ENCODE measurements around the gene YJU2. TPM values are rescaled to one million over a fixed set of nuclear protein-coding genes. Genes with fewer than 3 reads are reported as not detected.
A peak's percentile ranks its signal among the peaks of the same experiment; 100 is the strongest.

Gene YJU2
- polyA plus RNA-seq, 1 donor from 2014 or later, result 32.6 TPM

DNA sequence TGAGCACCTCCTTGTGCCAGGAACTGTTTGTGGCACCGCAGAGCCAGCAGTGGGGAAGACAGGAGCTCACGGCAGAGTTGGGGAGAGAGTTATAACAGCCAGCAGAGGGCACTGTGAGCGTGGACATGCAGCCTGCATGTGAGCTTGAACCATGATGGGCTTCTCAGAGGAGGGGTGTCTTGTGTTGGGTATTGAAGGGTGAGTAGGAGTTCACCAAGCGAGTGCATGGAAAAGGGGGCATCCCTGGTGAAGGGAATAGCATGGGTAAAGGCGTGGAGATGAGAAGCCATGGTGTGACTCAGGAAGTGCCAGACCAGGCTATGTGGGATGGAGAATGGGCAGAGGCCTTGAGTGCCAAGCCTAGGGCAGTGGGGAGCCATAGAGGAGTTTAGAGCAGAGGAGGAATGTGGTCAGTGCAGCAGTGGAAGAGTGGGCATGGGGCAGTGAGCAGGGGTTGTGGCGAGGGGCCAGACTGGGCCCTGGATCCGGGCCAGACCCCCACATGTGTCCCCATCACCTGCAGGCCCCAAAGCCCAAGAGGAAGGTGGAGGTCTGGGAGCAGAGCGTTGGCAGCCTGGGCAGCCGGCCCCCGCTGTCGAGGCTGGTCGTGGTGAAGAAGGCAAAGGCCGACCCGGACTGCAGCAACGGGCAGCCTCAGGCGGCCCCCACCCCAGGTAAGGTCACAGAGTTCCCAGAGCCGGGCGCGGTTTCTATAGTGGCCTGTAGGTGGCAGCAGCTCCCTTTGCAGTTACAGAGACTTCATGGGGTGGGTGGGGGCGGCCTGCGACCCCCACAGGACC, 20.4 kb downstream of the YJU2 start:
- Histone ChIP-seq H2AFZ (ENCODE audit: low read depth, low read length) (no peak overlapping the region), H3K4me3 (ENCODE audit: low read length) (no peak overlapping the region), H3F3A (ENCODE audit: insufficient read depth, low read length, poor library complexity, severe bottlenecking) (no peaks in the 10 kb centered on the region), H3K79me2 (replicated peaks; ENCODE audit: insufficient read depth, low read length) (no peaks in the 10 kb centered on the region), H3K9me3 (ENCODE audit: low read length) (no peaks in the 10 kb centered on the region), H3K27me3 (ENCODE audit: insufficient read depth, low read depth, low read length) (no peaks in the 10 kb centered on the region), H3K4me2 (ENCODE audit: low read length) (no peak overlapping the region), H3K36me3 (ENCODE audit: insufficient read depth, low read length) (no peaks in the 10 kb centered on the region), H3K9ac (ENCODE audit: low read length) (no peak overlapping the region), H3K9me2 (ENCODE audit: insufficient read depth, low read length) (no peaks in the 10 kb centered on the region), H3K27ac (ENCODE audit: low read length) (no peak overlapping the region), H4K20me1 (ENCODE audit: insufficient read depth) (no peaks in the 10 kb centered on the region)
- TF ChIP-seq, protein P1, sequence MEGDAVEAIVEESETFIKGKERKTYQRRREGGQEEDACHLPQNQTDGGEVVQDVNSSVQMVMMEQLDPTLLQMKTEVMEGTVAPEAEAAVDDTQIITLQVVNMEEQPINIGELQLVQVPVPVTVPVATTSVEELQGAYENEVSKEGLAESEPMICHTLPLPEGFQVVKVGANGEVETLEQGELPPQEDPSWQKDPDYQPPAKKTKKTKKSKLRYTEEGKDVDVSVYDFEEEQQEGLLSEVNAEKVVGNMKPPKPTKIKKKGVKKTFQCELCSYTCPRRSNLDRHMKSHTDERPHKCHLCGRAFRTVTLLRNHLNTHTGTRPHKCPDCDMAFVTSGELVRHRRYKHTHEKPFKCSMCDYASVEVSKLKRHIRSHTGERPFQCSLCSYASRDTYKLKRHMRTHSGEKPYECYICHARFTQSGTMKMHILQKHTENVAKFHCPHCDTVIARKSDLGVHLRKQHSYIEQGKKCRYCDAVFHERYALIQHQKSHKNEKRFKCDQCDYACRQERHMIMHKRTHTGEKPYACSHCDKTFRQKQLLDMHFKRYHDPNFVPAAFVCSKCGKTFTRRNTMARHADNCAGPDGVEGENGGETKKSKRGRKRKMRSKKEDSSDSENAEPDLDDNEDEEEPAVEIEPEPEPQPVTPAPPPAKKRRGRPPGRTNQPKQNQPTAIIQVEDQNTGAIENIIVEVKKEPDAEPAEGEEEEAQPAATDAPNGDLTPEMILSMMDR (IDR thresholded peaks at IDR 0.05; ENCODE audit: poor library complexity, severe bottlenecking), result peak; percentile 82
- TF ChIP-seq, protein P2, sequence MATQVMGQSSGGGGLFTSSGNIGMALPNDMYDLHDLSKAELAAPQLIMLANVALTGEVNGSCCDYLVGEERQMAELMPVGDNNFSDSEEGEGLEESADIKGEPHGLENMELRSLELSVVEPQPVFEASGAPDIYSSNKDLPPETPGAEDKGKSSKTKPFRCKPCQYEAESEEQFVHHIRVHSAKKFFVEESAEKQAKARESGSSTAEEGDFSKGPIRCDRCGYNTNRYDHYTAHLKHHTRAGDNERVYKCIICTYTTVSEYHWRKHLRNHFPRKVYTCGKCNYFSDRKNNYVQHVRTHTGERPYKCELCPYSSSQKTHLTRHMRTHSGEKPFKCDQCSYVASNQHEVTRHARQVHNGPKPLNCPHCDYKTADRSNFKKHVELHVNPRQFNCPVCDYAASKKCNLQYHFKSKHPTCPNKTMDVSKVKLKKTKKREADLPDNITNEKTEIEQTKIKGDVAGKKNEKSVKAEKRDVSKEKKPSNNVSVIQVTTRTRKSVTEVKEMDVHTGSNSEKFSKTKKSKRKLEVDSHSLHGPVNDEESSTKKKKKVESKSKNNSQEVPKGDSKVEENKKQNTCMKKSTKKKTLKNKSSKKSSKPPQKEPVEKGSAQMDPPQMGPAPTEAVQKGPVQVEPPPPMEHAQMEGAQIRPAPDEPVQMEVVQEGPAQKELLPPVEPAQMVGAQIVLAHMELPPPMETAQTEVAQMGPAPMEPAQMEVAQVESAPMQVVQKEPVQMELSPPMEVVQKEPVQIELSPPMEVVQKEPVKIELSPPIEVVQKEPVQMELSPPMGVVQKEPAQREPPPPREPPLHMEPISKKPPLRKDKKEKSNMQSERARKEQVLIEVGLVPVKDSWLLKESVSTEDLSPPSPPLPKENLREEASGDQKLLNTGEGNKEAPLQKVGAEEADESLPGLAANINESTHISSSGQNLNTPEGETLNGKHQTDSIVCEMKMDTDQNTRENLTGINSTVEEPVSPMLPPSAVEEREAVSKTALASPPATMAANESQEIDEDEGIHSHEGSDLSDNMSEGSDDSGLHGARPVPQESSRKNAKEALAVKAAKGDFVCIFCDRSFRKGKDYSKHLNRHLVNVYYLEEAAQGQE (IDR thresholded peaks at IDR 0.05; ENCODE audit: borderline replicate concordance), result no peak
- TF ChIP-seq MXI1 (conservative IDR thresholded peaks at IDR 0.05; ENCODE audit: poor library complexity, severe bottlenecking) (peak; percentile 24), EZH2 (IDR thresholded peaks at IDR 0.05; ENCODE audit: borderline replicate concordance, insufficient read depth, low read length, poor library complexity, severe bottlenecking) (no peak), EP300 (conservative IDR thresholded peaks at IDR 0.05; ENCODE audit: poor library complexity, severe bottlenecking) (no peak), SMC3 (conservative IDR thresholded peaks at IDR 0.05; ENCODE audit: poor library complexity) (peak; percentile 69), POLR2AphosphoS5 (IDR thresholded peaks at IDR 0.05) (no peak), RAD21 (conservative IDR thresholded peaks at IDR 0.05) (peak; percentile 83), TAF1 (IDR thresholded peaks at IDR 0.05; ENCODE audit: low read depth) (no peak)

DNA sequence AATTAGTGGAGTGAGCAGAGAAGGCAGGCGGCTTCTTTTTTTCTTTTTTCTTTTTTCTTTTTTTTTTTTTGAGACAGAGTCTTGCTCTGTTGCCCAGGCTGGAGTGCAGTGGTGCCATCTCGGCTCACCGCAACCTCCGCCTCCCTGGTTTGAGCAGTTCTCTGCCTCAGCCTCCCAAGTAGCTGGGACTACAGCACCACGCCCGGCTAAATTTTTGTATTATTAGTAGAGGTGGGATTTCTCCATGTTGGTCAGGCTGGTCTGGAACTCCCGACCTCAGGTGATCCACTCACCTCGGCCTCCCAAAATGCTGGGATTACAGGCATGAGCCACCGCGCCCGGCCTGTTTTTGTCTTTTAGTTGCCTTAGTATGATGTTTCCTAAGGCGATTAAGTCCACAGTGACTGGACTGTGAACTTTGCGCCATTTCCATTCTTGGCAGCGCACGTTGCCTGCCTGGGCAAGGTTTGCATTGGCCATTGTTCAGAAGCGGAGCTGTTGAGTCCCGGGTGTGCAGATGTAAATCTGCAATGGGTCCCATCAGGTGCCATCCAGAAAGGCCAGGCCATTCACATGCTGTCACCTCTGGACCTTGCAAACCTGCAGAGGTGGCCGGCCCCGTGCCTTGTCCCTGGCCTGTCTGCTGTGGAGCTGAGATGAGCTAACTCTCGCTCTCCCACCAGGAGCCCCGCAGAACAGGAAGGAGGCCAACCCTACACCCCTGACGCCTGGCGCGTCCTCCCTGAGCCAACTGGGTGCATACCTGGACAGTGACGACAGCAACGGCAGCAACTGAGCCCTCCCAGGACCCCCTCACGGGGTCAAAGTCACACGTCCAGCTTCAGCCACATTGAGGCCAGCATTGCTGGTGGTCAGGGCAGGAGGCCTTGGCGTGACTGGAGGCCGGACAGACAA, 21.3 kb downstream of the YJU2 start:
- H3F3A ChIP-seq (ENCODE audit: insufficient read depth, low read length, poor library complexity, severe bottlenecking), result no peaks in the 10 kb centered on the region
- no peaks in the 10 kb centered on the region for H3K36me3 ChIP-seq (ENCODE audit: insufficient read depth, low read length)
- no peaks in the 10 kb centered on the region for H3K27me3 ChIP-seq (ENCODE audit: insufficient read depth, low read depth, low read length)
- no peak overlapping the region for H2AFZ ChIP-seq (ENCODE audit: low read depth, low read length)
- no peak overlapping the region for H3K27ac ChIP-seq (ENCODE audit: low read length)
- H3K9ac ChIP-seq (ENCODE audit: low read length), result no peak overlapping the region
- no peaks in the 10 kb centered on the region for H4K20me1 ChIP-seq (ENCODE audit: insufficient read depth)
- H3K9me3 ChIP-seq (ENCODE audit: low read length), result no peaks in the 10 kb centered on the region
- H3K79me2 ChIP-seq (replicated peaks; ENCODE audit: insufficient read depth, low read length), result no peaks in the 10 kb centered on the region
- no peak overlapping the region for H3K4me2 ChIP-seq (ENCODE audit: low read length)
- TF ChIP-seq MXI1 (conservative IDR thresholded peaks at IDR 0.05; ENCODE audit: poor library complexity, severe bottlenecking) (no peak), SMC3 (conservative IDR thresholded peaks at IDR 0.05; ENCODE audit: poor library complexity) (peak; percentile 8)
- no peaks in the 10 kb centered on the region for H3K9me2 ChIP-seq (ENCODE audit: insufficient read depth, low read length)
- no peak overlapping the region for H3K4me3 ChIP-seq (ENCODE audit: low read length)
